ENCODE results near the gene RNF207. TPM values are rescaled to one million over a fixed set of nuclear protein-coding genes. Genes with fewer than 3 reads are reported as not detected.

RNF207 gene
- total RNA-seq, 1 experiment from 2014 or later, result 115 TPM

GRCh38 chr1:6163191-6163972 lies 42.5 kb upstream of the RNF207 start:
- H3K4me1 ChIP-seq (ENCODE audit: control insufficient read depth, insufficient read depth, low read length), result peaks cover under 1% of the 10 kb centered on the region
- in situ Hi-C loops (cut with HindIII; ENCODE audit: low pct_unique_long_range_greater_than_20kb, low sequenced_read_pairs) (no loop called here), intact Hi-C loops (cut with micrococcal nuclease; ENCODE audit: unreplicated experiment) (no loop called here)
- no peak overlapping the region for H3K27ac ChIP-seq (ENCODE audit: low read length)
- H3K4me3 ChIP-seq (ENCODE audit: low read depth in 2 of 2, low read length in 2 of 2), result no peak overlapping the region
- no peaks in the 10 kb centered on the region for H3K9me3 ChIP-seq (ENCODE audit: control insufficient read depth, insufficient read depth, low read depth, low read length)
- ChIA-PET POLR2A (no interaction called here), CTCF (no interaction called here)
- no peak for TF ChIP-seq CTCF (IDR thresholded peaks at IDR 0.05)
- TF ChIP-seq REST (IDR thresholded peaks at IDR 0.05; ENCODE audit: insufficient read depth in 1 of 2, low read depth in 2 of 2, low read length in 1 of 2), result 0 out of 4 replicates have a peak, but pooled peaks of 1 of the 2 experiments have one; percentile 16
- no peaks in the 10 kb centered on the region for H3K27me3 ChIP-seq (ENCODE audit: control insufficient read depth, insufficient read depth, low read length)
- ATAC-seq (no peak), DNase-seq (ENCODE audit: low read depth, low spot score) (no peak)
- H3K36me3 ChIP-seq (ENCODE audit: control insufficient read depth, insufficient read depth, low read length), result no peaks in the 10 kb centered on the region
- BruUV-seq (replicated peaks), result no TSS peak

GRCh38 chr1:6163973-6164617 lies 41.8 kb upstream of the RNF207 start:
- TSS peak; percentile 52 for BruUV-seq (replicated peaks)
- TF ChIP-seq POLR2AphosphoS5 (IDR thresholded peaks at IDR 0.05; ENCODE audit: low read depth, low read length) (no peak), REST (IDR thresholded peaks at IDR 0.05; ENCODE audit: insufficient read depth in 1 of 2, low read depth in 2 of 2, low read length in 1 of 2) (no peak), SIN3A (IDR thresholded peaks at IDR 0.05; ENCODE audit: borderline replicate concordance, insufficient read depth, low read depth, low read length) (no peak)
- ATAC-seq (no peak), DNase-seq (ENCODE audit: low read depth, low spot score) (no peak)
- H3K4me3 ChIP-seq (ENCODE audit: low read depth in 2 of 2, low read length in 2 of 2), result no peak overlapping the region
- no peaks in the 10 kb centered on the region for H3K9me3 ChIP-seq (ENCODE audit: control insufficient read depth, insufficient read depth, low read depth, low read length)
- no peaks in the 10 kb centered on the region for H3K4me1 ChIP-seq (ENCODE audit: control insufficient read depth, insufficient read depth, low read length)
- H3K36me3 ChIP-seq (ENCODE audit: control insufficient read depth, insufficient read depth, low read length), result no peaks in the 10 kb centered on the region
- intact Hi-C loops (cut with micrococcal nuclease; ENCODE audit: unreplicated experiment) (no loop called here), in situ Hi-C loops (cut with HindIII; ENCODE audit: low pct_unique_long_range_greater_than_20kb, low sequenced_read_pairs) (no loop called here)
- H3K27ac ChIP-seq (ENCODE audit: low read length), result no peak overlapping the region
- CTCF ChIA-PET, result no interaction called here
- H3K27me3 ChIP-seq (ENCODE audit: control insufficient read depth, insufficient read depth, low read length), result no peaks in the 10 kb centered on the region
- POLR2A ChIA-PET, result no interaction called here

Data from Panc1 (cell line).